HG03103 (cell line): ENCODE results near the gene ZBTB20.
A peak's percentile ranks its signal among the peaks of the same experiment; 100 is the strongest.

Experiments used
- ATAC-seq: cut with Tn5 transposase; IDR thresholded peaks from one replicate; pipeline ENCODE4 v1.9.1; 2021; ENCODE audit warnings: low read depth; ENCODE audit not compliant: unreplicated experiment

The ZBTB20 gene

GRCh38 chr3:114615523-114616085, 531.5 kb downstream of the ZBTB20 start:
- no peak for ATAC-seq

- no peak for ATAC-seq
Observed at GRCh38 chr3:114609973-114610630, 537.0 kb downstream of the ZBTB20 start.

GRCh38 chr3:114608293-114608692, 538.8 kb downstream of the ZBTB20 start:
- no peak for ATAC-seq

- ATAC-seq: no peak
Observed at GRCh38 chr3:114606336-114606735, 540.8 kb downstream of the ZBTB20 start.

GRCh38 chr3:114600571-114600970, 546.5 kb downstream of the ZBTB20 start:
- ATAC-seq: no peak

GRCh38 chr3:114597871-114598270, 549.2 kb downstream of the ZBTB20 start:
- ATAC-seq: no peak

- ATAC-seq: no peak
Observed at GRCh38 chr3:114597012-114597411, 550.1 kb downstream of the ZBTB20 start.

- no peak for ATAC-seq
Observed at GRCh38 chr3:114596147-114596546, 550.9 kb downstream of the ZBTB20 start.

- no peak for ATAC-seq
Observed at GRCh38 chr3:114595522-114596028, 551.5 kb downstream of the ZBTB20 start.

GRCh38 chr3:114590309-114591047, 556.6 kb downstream of the ZBTB20 start:
- no peak for ATAC-seq

- ATAC-seq: no peak
Observed at GRCh38 chr3:114587986-114588385, 559.1 kb downstream of the ZBTB20 start.

GRCh38 chr3:114586119-114586518, 561.0 kb downstream of the ZBTB20 start:
- ATAC-seq: no peak

- no peak for ATAC-seq
Observed at GRCh38 chr3:114585687-114586086, 561.4 kb downstream of the ZBTB20 start.

- no peak for ATAC-seq
Observed at GRCh38 chr3:114584734-114585371, 562.2 kb downstream of the ZBTB20 start.

GRCh38 chr3:114582929-114583328, 564.2 kb downstream of the ZBTB20 start:
- ATAC-seq: peak; percentile 78

GRCh38 chr3:114572364-114573062, 574.6 kb downstream of the ZBTB20 start:
- ATAC-seq: no peak

- ATAC-seq: no peak
Observed at GRCh38 chr3:114571363-114571762, 575.7 kb downstream of the ZBTB20 start.

GRCh38 chr3:114569186-114569585, 577.9 kb downstream of the ZBTB20 start:
- ATAC-seq: no peak

- no peak for ATAC-seq
Observed at GRCh38 chr3:114567771-114568170, 579.3 kb downstream of the ZBTB20 start.

- no peak for ATAC-seq
Observed at GRCh38 chr3:114566767-114567166, 580.3 kb downstream of the ZBTB20 start.
